Activated CD4-positive, alpha-beta T cell treated with anti-CD3 and anti-CD28 coated beads, Interleukin-2, amount 50 U/mL, for 1 hour (primary cell): Measurements from ENCODE around the gene NUP62.

Experiments
- DNase-seq: peaks from one replicate; pipeline ENCODE4 v3.0.0-alpha.2; 2020

Gene NUP62

GRCh38 chr19:49862391-49863253 is 66.7 kb downstream of the NUP62 start:
- no peak for DNase-seq

GRCh38 chr19:49861541-49862378 is 67.5 kb downstream of the NUP62 start:
- no peak for DNase-seq

GRCh38 chr19:49861107-49861506 is 68.2 kb downstream of the NUP62 start:
- no peak for DNase-seq

GRCh38 chr19:49860336-49861102 is 68.8 kb downstream of the NUP62 start:
- no peak for DNase-seq

GRCh38 chr19:49859682-49860335 is 69.5 kb downstream of the NUP62 start:
- DNase-seq: no peak

GRCh38 chr19:49858088-49858985 is 71.0 kb downstream of the NUP62 start:
- no peak for DNase-seq

- no peak for DNase-seq
Observed at GRCh38 chr19:49857838-49858087, 71.5 kb downstream of the NUP62 start.

- no peak for DNase-seq
Observed at GRCh38 chr19:49857061-49857837, 72.1 kb downstream of the NUP62 start.
